Pons (tissue), 1 donor: Measurements from ENCODE around the gene SLC4A2.

Source experiments
- DNase-seq: peaks from one replicate; pipeline ENCODE4 v3.0.0-alpha.2; 2016; ENCODE audit warnings: low spot score

SLC4A2 gene

DNA sequence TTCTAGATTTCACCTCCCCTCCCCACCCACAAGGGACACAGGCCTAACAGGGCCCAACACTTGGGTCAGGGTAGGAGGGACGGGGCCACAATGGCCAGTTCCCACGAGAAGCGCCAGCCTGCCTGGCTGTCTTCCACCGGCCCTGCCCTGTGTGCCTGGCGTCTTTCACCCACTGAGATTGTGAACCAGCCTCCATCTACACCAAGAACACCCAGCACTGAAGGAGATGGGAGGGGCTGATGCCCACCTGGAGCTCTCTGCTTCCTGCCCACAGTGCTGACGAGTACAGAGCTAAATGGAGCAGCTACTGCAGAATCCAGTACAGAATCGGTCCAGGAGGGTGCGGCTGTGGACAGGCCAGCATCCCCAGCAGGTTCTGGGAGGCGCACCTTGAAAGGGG lies 13.4 kb upstream of the SLC4A2 start:
- DNase-seq = no peak

GRCh38 chr7:151046603-151047573 lies 12.5 kb upstream of the SLC4A2 start:
- no peak for DNase-seq

DNA sequence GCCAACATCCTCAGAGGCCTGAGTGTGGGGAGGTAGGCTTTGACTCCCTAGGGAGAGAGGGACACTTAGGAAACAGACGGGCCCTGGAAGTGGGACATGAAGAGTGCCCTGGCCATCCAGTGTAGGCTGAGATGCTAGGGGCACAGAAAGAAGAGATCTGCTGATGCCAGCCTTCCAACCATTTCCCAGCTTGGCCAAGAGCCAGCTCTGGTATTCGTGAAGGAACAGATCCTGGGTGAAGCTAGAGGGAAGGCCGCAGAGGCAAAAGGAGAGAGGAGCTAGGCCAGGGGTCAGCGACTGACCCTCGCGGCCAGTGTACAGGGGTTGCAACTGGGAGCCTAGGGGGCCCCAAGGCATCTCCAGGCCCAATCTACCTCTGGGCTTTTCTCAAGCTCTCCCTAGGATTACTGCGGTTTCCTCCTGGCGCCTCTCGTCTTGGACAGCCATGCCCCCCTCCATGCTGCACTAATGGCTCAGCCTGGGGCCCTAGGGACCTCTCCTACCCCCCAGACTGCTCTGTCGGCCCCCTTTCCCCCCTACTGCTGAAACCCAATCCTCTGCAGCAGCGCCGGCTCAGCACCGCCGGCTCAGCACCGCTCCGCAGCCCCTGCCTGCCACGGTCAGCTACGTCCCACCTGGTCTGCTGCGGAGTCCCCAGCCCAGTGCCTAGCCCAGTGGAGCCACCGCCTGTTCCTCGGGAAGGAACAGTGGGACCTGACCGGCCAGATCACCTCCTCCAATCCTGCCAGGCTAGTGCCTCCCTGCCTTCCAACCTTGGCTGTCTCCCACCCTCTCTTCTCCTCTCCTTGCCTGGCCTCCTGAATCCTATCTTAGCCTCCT lies 11.2 kb upstream of the SLC4A2 start, which contains the start of gene ASIC3:
TSS of gene ASIC3 (plus strand) at position 556 of the 840 bp plus-strand sequence. CDS start 355 bp downstream, outside the sequence.
- no peak for DNase-seq

DNA sequence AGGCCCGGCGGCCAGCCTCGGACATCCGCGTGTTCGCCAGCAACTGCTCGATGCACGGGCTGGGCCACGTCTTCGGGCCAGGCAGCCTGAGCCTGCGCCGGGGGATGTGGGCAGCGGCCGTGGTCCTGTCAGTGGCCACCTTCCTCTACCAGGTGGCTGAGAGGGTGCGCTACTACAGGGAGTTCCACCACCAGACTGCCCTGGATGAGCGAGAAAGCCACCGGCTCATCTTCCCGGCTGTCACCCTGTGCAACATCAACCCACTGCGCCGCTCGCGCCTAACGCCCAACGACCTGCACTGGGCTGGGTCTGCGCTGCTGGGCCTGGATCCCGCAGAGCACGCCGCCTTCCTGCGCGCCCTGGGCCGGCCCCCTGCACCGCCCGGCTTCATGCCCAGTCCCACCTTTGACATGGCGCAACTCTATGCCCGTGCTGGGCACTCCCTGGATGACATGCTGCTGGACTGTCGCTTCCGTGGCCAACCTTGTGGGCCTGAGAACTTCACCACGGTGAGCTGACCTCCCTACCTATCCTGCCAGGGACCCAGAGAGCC lies 10.4 kb upstream of the SLC4A2 start:
- DNase-seq = no peak

DNA sequence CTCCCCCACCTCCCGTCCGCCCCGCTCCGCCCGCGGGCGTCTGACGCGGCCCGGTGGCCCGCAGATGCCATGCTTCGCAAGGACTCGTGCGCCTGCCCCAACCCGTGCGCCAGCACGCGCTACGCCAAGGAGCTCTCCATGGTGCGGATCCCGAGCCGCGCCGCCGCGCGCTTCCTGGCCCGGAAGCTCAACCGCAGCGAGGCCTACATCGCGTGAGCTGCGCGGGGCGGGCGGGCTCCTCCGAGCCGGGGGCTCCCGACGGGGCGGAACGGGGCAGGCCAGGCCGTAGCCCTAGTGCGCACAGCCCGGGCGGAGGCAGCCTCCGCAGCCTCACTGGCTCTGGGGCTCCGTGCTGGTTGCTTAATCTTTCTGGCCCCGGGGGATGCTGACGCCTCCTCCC lies 8.3 kb upstream of the SLC4A2 start:
- no peak for DNase-seq

DNA sequence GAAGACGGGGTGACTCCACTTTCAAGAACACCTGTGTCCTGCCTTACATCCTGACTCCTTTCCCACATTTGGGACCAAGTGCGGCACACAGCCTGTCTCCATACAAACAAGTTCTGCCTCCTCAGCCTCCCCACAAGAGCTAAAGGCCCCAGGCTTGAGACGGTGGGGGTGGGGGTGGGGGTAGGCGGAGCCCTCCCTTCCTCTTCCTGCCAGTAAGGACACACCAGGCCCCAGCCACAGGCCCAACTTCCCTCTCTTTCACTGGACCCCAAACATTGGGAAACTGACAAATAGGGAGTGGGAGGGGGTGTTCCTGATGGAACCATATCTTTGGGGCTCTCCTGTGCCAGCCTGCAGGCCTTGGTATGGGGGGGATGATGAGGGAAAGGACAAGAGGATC lies 6.3 kb upstream of the SLC4A2 start:
- DNase-seq = no peak

- DNase-seq = no peak
Observed at GRCh38 chr7:151053751-151054150, 5.6 kb upstream of the SLC4A2 start.

GRCh38 chr7:151056283-151056665 lies 3.1 kb upstream of the SLC4A2 start:
- DNase-seq = no peak

DNA sequence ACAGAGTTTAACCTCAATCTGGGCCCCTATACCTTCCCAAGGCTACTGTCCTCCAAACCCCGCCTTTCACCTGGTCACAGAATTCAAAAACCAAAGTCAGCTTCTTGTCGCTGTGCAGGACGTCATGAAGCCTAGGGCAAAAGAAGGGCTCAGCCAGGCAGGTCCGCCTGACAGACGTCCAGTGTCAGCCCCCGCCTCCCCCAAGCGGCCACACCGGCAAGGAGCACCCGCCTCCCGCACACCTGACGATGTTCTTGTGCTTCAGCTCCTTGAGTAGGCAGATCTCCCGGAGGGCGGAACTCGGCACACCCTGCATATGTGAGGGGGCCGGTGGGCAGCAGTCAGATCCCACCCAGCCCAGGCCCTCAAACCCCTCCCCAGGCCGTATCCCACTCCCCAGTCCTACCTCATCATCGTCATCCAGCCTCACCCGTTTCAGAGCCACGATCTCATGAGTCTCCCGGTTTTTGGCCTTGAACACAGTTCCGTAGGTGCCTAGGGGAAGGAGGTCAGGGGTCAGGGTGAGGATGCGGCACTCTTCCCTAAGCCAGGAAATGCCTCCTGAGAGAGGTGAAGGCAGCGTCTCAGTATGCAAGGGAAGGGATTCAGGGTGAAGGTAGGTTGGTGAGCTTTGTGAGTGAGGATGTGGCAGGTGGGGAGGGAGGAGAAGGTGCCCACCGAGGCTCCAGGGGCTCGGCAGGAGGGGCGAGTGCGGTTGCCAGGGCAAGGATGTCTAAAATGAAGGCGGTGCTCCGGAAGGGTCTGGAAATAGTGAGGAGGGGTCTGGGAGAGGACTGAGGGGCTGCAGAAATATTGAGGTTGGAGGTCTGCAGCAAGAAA lies 2.5 kb upstream of the SLC4A2 start:
- no peak for DNase-seq

DNA sequence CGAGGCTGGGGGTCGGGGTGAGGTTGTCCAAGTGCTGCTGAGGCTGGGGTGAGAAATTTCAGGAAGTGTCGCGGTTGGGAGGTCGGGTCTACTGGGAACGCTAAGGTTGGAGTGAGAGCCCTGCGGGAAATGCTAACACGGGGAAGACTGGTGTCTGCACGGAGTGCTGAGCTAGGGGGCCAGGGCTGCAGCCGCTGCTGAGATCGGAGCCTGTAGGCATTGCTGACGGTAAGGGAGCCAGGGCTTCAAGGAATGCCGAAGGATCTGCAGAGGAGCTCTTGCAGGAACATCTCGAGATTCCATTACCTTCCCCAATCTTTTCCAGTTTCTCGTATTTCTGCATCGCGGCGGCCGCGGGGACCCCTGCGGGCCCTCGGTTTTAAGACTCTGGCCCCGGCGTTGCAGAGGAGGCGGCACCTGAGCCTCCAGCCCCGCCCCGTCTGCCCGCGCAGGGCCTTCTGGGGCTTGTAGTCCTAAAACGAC lies 1.8 kb upstream of the SLC4A2 start, which contains the start of gene CDK5:
TSS of gene CDK5 (minus strand) at position 392 of the 483 bp plus-strand sequence. CDS start at position 343, 49 bp downstream.
- no peak for DNase-seq

GRCh38 chr7:151057989-151058780 lies 1.2 kb upstream of the SLC4A2 start:
- peak; percentile 100 for DNase-seq

- peak; percentile 69 for DNase-seq
Observed at GRCh38 chr7:151058781-151059366, 515 bp upstream of the SLC4A2 start.

GRCh38 chr7:151060113-151060415 lies 675 bp downstream of the SLC4A2 start:
- DNase-seq = no peak

DNA sequence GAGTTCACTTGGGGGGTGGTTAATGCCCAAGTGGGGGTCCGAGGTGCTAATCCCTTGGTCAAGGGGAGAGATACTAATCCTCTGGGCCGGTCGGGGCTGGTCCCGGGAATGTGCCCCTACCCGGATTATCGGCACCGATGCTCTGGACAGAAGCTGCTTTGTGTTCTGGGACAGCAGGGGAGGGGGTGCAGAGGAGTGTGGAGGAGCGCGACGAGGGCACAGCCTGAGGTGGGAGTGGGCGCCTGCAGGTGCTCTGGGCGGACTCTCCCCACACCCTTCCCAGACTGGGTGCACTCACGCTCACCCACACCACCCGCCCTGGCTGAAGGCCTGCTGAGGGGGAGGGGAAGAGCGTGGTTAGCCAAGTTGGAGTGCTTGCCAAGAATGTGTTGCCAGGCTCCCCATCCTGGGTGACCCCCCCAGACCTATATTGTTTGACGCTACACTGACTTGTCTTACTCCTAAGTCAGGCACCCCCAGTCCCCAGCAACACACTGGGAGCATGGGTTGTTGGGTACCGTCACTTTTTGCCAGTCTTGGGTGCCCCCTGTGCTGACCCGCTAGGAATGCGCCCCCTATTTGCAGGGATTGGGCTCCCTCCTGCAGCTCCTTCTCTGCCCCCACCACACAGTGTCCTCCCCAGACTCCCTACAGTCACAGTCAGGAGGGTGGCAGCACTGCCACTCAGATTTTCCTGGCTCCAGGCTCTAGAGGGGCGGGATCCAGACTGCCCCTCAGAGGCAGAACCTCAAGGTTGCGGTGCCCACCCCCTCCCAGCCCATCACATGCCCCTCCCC lies 1.2 kb downstream of the SLC4A2 start:
- peak; percentile 65 for DNase-seq

- DNase-seq = no peak
Observed at GRCh38 chr7:151061213-151062110, 2.1 kb downstream of the SLC4A2 start.

DNA sequence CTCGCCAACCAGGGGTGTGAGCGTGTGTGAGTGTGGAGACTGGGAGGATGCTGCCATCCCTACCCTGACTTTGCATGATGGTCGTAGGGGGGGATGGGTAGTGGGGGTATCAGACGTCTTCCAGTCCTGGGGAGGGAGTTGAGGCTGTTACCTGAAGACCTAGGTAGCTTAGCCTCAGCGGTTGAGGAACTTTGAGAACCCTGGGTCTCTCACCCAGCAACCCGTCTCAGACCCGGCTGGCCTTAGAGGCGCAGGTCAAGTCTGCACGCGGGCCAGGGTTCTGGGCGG lies 2.7 kb downstream of the SLC4A2 start:
- no peak for DNase-seq

DNA sequence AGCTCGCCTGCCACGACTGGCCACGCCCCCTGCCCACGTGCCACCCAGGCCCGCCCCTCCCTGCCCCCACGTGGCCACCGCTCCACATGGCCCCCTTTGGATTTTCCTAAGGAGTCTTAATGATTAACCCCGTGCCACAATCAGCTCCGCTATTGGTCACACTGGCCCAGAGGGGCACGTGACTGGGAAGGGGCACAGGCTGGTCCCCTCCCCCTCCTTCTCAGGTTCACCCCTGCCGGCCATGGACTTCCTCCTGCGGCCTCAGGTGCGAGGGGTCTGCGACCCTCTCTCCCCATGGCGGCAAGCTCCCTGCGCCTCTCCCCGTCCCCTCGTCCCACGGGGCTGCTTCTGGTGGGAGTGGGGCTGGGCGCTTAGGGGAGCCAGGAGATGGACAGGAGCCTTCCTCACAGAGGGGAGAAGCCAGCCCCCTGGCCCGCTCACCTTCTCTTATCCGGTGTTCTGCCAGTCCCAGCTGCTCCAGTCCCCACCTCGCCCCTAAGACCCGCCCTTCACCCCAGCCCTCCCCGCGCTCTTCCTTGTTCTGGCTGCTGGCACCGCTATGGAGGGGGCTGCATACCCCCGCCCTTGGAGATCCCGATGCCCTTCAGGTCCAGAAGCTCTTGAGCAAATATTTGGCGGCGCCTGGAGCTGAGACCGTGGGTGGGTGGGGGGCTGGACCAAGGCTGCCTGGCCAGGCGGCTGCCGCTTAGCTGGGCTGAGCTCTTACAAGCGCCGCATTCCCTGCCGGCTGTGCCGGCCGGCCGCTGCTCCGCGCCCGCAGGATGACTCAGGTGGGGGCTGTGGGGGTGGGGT lies 3.2 kb downstream of the SLC4A2 start:
- no peak for DNase-seq

GRCh38 chr7:151063212-151063561 lies 3.8 kb downstream of the SLC4A2 start:
- no peak for DNase-seq
